HG03520 (cell line): Measurements from ENCODE around the gene CYBB.

ENCODE experiments used
- ATAC-seq: cut with Tn5 transposase; IDR thresholded peaks from one replicate; pipeline ENCODE4 v1.9.1; 2021; ENCODE audit warnings: mild to moderate bottlenecking, moderate library complexity; ENCODE audit not compliant: unreplicated experiment

The CYBB gene

DNA sequence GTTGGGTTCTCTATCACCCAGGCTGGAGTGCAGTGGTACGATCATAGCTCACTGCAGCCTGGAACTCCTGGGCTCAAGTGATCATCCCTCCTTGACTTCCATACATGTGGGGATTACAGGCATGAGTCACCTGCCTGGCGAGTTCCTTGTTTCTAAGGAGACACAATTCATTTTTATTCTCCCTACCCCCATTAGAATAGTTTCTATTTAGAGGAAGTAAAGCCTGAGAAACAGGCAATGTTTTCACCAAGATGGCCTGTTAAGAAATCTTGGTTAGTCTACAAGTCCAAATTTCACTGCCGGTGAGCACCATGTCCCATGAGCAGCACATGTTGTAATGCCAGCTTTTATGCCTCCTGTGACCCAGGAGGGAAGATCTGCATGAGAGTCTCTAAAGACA lies 5.7 kb downstream of the CYBB start:
- no peak for ATAC-seq

- ATAC-seq = peak; percentile 61
Measured at GRCh38 chrX:37786624-37787422, 7.0 kb downstream of the CYBB start.

GRCh38 chrX:37787423-37787869 lies 7.6 kb downstream of the CYBB start:
- peak; percentile 70 for ATAC-seq

- ATAC-seq = no peak
Measured at GRCh38 chrX:37796310-37796709, 16.5 kb downstream of the CYBB start.

DNA sequence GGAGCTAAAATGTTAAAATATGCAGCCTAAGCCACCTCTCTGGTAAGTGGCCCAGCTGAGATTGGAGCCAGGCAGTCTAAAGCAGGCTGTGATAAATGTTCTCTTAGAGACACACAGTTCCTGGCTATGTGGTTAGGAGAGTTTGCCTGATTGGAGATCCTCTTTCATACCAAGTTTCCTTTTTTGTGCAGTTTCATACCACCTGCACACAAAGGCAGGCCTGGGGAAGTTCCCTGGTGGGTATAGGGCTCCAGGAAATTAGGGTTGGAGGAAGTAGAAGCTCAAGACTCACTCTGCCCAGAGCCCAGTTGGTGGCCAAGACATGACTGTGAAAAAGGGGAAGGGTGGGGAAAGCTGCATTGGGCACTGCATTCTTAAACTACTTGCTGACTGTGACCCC lies 16.9 kb downstream of the CYBB start:
- no peak for ATAC-seq

DNA sequence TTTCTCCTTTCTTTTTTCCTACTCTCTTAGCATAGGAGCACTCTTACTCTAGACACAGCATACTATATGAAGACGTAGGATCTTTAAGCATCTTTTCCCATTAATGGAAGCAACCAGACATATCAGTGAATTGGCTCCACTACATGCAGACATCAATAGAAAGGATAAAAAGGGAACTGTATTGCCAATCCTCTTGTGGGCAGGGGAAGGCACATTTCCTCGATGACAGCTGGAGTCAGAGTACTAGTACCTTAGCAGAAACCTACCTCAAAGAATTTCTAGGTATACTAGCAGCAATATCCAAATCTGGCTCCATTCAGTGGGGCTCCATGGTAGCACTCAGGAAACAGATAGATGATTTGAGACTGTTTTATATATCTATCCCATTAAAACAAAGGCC lies 20.1 kb downstream of the CYBB start:
- no peak for ATAC-seq

GRCh38 chrX:37800717-37801116 lies 20.9 kb downstream of the CYBB start:
- no peak for ATAC-seq

DNA sequence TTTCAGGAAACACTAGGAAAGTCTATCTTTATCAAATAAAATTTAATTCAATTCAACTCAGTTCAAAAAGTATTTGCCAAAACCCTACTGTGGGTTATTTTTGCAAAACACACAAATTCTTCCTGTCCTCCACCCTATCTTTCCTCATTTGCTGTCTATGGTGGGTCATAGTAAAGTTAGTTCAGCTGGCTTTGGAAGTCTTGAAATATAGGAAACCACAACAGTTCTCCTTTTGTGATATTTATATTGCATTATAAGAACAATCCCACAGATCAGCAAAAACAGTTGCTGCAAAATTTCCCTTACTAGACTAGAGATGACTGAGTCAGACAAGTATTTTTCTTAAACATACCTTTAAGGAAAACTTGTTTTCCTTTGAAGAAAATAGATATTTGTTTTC lies 22.2 kb downstream of the CYBB start:
- ATAC-seq = no peak

DNA sequence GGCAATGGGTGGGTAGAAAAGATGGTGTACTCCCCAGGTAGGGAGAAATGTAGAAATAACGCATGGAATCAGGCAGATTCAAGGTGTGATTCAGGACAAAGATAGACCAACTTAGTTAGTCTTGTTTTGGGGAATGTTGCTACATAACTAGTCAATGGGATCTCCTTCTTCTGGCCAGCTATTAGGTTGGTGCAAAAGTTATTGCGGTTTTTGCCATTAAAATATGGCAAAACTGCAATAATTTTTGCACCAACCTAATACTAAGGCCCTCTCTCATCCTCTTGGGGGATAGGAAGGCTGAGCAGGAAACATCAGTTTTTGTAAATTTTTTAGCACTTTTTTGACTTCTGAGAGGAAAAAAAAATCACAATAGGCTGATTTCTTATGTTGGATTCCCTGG lies 23.2 kb downstream of the CYBB start:
- ATAC-seq = no peak

DNA sequence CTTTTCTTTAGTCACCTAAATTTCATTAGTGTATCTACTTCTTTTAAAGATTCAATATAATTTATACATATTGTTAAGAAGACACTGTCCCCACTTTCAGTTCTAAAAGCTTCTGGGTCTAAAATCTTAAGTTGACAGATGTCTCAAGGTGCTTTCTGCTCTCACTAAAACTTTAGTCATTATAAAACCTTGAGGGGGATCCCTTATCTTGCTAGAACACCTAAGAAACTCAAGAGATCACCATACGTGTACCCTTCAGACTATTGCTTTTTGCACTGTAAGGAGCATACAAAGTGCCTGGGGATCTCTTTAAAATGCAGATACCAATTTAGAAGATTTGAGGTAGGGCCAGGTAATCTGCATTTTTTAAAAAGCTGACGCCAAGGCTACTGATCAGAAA lies 30.1 kb downstream of the CYBB start:
- ATAC-seq = peak; percentile 43

GRCh38 chrX:37812110-37812509 lies 32.3 kb downstream of the CYBB start:
- ATAC-seq = no peak

DNA sequence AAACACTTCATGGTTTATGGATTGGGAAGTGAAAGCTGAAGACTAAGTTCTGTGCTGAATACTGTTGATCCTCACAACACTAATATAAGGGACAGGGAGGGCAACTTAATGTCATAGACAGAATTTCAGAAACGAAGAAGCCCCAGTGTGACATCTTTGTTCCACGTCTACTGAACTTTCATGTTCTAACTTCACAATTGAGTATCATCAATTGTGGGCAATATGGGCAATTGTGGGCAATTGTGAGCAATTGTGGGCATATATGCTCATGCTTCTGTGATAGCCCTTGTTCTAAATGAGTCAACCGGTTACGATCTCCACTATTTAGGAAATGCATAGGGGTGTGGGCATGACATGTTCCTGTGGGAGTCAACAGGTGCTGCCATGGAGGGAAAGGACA lies 33.7 kb downstream of the CYBB start:
- no peak for ATAC-seq

DNA sequence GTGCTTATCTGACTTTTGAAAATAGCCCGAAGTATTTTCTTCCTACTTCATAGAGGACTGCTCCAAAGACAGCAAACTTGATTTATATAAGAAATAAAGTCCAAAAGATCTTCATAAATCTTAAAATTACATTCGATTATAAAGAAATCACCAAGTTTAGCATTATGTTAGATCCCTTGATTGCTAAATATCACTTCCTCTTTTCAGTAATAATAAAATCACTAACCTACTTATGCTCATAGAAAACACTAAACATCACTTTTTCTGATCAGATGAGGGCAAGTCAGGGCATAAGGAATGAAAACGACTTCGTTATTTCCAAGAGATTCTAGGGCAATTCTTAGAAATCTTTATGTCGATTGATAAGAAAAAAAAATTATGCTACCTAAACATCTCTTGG lies 35.5 kb downstream of the CYBB start:
- ATAC-seq = no peak

GRCh38 chrX:37816766-37817165 lies 36.9 kb downstream of the CYBB start:
- no peak for ATAC-seq

- ATAC-seq = no peak
Measured at GRCh38 chrX:37817176-37817575, 37.3 kb downstream of the CYBB start.

- peak; percentile 40 for ATAC-seq
Measured at GRCh38 chrX:37817579-37817978, 37.7 kb downstream of the CYBB start.

DNA sequence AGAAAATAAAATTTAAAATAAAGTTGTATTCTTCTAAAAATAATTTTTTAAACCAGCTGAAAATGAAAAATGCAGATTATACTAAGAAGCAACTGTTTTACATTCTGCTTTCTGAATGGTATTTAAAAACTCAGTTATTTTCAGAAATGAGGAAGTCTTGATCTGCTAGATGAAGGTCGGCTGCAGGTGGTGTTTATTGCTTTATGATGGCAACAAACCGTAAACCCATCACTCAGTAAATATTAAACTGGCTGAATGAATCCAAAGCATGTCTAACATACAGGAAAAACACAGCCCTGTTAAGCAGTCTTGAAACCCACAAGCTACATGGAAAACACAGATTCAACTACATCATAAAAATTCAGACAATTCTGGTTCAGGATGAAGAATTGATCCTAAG lies 38.2 kb downstream of the CYBB start:
- peak; percentile 45 for ATAC-seq

- no peak for ATAC-seq
Measured at GRCh38 chrX:37820646-37821045, 40.8 kb downstream of the CYBB start.

GRCh38 chrX:37824491-37825214 lies 44.8 kb downstream of the CYBB start:
- no peak for ATAC-seq

GRCh38 chrX:37825215-37825842 lies 45.5 kb downstream of the CYBB start:
- ATAC-seq = peak; percentile 57

- no peak for ATAC-seq
Measured at GRCh38 chrX:37829721-37830120, 49.9 kb downstream of the CYBB start.

DNA sequence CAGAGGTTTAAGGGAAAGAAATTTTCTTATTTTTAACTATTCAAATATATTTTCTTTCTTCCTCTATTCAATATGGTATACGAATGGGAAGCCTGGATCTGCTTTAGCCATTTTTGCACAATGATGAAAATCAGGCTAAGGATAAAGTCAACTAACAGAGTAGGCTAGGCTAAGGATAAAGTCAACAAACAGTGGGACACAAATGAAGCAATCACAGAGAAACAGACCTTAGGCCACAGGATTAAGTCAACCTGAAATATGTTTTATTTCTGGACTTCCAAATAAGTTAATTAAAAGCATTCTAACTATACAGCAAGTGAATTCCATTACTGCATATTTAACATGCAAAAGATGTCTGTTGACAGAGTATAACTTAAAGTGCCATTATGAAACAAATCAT lies 50.5 kb downstream of the CYBB start:
- no peak for ATAC-seq
